Measurements from ENCODE around the gene UHRF1.
"Not testable (repeated sequence)": the region's sequence is repeated elsewhere in the genome, so short reads cannot be mapped to it uniquely, and the experiment has no call there.

UHRF1 gene

GRCh38 chr19:4909156-4909896, at the start of gene UHRF1:
UHRF1 (plus strand) TSS chr19:4909501; CDS start chr19:4910886, 1,385 bp downstream.
- DNase-seq, result peak; percentile 83

DNA sequence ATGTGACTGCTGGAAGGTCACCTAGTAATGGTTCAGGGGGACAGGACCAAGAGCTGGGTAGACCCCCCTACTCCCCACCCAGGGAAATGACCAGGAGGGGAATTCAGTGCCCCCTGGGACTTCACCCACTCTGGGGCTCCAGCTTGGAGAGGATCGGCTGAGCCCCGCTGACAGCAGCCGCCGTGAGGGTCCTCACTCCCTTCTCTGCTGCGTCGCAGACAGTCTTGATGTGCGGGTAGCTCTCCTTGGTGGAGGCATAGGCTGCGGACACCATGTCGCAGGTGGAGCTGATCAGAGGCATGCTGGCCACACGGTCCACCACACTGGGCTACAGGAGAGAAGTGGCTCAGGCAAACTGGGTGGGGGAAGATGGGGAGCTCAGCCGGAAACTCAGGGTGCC, 49.6 kb upstream of the UHRF1 start:
- DNase-seq, result no peak

DNA sequence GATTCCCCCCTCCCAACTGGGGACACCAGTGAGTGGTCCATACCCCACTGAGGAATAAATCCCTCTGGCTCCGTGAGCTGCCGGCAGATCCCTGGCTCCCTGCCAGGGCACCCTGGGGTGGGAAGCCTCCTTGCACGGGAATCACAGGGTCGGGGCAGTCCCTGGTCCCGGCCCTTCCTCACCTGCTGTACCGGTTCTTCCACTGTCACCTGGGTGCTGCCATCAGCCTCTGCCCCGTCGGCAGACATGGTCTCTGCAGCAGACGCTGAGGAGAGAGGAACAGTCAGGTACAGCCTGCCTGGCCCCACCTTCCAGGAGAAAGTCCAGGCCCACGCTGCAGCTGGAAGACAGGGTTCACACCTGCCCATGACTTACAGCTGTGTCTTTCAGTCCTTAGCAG, 48.2 kb upstream of the UHRF1 start:
- DNase-seq, result peak; percentile 26

- DNase-seq, result peak; percentile 9
Measured at GRCh38 chr19:4866595-4867424, 42.5 kb upstream of the UHRF1 start.

DNA sequence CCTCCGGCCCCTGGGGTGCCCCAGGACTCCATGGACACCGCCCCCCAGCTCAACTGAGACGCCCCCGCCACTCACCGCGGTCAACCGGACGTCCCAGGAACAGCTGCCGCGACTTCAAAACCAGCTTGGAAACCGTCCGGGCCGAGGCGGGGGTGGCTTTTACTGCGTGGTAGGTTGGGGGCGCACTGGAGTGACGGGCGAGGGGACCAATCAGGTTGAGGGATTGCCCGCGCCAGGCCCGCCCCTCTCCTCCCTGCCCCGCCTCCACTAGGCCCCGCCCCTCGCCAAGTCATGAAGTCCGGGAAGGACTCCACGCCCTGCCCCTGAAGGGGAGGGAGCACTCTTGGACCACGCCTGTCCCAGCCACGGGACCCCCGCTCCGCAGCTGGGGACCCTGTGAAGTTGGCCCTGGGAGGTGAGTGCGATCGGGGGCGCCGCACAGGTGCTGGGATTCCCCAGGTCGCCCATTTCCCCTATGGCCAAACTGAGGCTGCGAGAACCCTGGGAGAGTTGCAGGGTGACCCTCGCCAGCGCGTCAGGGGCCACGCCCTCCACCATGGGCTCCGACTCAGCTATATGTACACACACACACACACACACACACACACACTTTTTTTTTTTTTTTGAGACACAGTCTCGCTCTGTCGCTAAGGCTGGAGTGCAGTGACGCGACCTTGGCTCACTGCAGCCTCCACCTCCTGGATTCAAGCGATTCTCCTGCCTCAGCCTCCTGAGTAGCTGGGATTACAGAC, 41.6 kb upstream of the UHRF1 start, which contains the start of gene PLIN3:
PLIN3 (minus strand) TSS at position 134 of the 752 bp plus-strand sequence. CDS start 6,273 bp downstream, outside the sequence.
- DNase-seq, result peak; percentile 81

DNA sequence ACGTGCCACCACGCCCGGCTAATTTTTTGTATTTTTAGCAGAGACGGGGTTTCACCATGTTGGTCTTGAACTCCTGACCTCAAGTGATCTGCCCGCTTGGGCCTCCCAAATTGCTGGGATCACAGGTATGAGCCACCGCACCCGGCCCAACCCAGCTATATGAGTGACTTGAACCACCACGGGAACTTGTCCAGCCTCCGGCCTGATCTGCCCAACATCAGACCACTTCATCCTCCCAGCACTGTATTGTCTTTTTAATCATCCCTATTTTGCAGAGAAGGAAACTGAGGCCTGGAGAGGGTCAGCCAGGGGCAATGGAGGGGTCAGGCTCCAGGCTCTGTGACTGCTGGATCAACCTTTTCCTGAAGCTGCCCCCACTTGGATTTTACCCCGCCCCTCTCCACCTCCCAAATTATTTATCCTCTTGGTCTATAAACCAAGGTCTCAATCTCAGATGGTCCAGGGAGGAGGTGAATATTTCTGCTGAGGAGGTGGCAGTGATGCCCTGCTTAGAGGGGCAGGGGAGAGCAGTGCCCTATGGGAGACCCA, 40.9 kb upstream of the UHRF1 start:
- DNase-seq, result no peak

- peak; percentile 19 for DNase-seq
Measured at GRCh38 chr19:4870025-4870700, 39.1 kb upstream of the UHRF1 start.

GRCh38 chr19:4871711-4872110, 37.6 kb upstream of the UHRF1 start:
- no peak for DNase-seq

GRCh38 chr19:4873930-4874329, 35.4 kb upstream of the UHRF1 start:
- DNase-seq, result no peak

- no peak for DNase-seq
Measured at GRCh38 chr19:4877753-4878490, 31.4 kb upstream of the UHRF1 start.

GRCh38 chr19:4878491-4878968, 30.8 kb upstream of the UHRF1 start:
- no peak for DNase-seq

GRCh38 chr19:4879041-4879440, 30.3 kb upstream of the UHRF1 start:
- no peak for DNase-seq

- not testable (repeated sequence) for DNase-seq
Measured at GRCh38 chr19:4882874-4883273, 26.4 kb upstream of the UHRF1 start.

DNA sequence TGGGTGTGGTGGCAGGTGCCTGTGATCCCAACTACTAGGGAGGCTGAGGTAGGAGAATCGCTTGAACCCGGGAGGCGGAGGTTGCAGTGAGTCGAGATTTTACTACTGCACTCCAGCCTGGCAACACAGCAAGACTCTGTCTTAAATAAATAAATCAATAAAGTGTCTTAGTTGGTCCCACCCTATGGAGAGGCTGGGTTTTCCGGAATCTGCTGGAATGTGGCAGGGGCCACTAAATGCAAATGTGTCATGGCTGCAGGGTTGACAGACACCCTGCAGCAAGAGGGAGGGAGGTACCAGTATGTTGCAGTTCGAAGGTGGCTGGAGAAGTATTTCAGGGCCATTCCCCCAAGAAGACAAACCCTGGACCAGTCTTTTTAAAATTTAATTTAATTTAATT, 24.3 kb upstream of the UHRF1 start:
- DNase-seq, result not testable (repeated sequence)

- not testable (repeated sequence) for DNase-seq
Measured at GRCh38 chr19:4887803-4888202, 21.5 kb upstream of the UHRF1 start.

- peak; percentile 41 for DNase-seq
Measured at GRCh38 chr19:4889034-4889815, 20.1 kb upstream of the UHRF1 start.

DNA sequence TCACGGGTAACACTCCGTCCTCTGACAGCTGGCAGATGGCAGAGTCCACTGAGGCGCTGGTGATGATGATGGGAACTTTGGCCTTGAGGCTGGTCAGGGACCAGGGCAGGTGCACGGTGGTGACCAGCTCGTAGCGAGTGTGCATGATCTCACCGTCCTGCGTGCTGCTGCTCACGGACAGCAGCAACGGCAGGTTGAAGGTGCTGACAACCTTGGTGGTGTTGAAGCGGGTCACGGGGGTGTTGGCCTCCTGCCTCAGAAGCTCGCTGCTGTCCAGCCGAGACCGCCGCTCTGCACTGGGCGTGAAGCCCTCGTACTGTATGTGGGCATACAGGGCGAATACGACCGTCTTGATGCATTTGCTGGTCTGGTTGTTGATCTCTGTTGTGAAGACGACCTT, 18.2 kb upstream of the UHRF1 start:
- DNase-seq, result no peak

DNA sequence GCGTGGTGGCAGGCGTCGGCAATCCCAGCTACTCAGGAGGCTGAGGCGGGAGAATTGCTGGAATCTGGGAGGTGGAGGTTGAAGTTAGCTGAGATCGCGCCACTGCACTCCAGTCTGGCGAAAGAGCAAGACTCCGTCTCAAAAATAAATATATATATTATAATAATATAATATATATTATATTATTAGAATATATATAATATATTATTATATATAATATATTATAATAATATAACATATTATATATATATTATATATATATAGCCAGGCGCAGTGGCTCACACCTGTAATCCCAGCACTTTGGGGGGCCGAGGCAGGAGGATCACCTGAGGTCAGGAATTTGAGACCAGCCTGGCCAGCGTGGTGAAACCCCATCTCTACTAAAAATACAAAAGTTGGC, 16.3 kb upstream of the UHRF1 start:
- not testable (repeated sequence) for DNase-seq

GRCh38 chr19:4896372-4896771, 12.9 kb upstream of the UHRF1 start:
- DNase-seq, result no peak

DNA sequence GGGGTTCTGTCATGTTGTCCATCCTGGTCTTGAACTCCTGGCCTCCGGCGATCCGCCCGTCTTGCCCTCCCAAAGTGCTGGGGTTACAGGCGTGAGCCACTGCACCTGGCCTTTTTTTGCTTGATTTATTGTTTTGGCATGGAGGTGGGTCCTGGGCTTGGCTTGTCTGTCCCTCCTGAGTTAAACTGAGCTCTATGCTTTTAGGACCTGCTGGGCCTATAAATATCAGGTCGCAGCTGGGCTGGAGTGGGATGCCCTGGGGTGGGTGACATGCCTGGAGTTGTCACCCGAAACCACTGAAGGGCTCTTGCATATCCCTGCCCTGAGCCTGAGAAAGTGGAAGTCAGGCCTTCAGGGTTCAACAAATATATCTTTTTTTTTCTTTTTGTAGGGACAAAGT, 12.2 kb upstream of the UHRF1 start:
- no peak for DNase-seq

- not testable (repeated sequence) for DNase-seq
Measured at GRCh38 chr19:4900879-4901278, 8.4 kb upstream of the UHRF1 start.

Data from NCI-H82 (cell line).